GM12801 (cell line): ENCODE results near the gene MLC1.

ENCODE experiments used
- CTCF ChIP-seq: IDR thresholded peaks from one replicate; pipeline ENCODE4 v1.5.1; 2011; ENCODE audit warnings: control low read depth; ENCODE audit not compliant: insufficient read length; ENCODE audit errors: extremely low read depth

Gene MLC1

GRCh38 chr22:50101870-50102565, 16.8 kb upstream of the MLC1 start:
- TF ChIP-seq CTCF: no peak

DNA sequence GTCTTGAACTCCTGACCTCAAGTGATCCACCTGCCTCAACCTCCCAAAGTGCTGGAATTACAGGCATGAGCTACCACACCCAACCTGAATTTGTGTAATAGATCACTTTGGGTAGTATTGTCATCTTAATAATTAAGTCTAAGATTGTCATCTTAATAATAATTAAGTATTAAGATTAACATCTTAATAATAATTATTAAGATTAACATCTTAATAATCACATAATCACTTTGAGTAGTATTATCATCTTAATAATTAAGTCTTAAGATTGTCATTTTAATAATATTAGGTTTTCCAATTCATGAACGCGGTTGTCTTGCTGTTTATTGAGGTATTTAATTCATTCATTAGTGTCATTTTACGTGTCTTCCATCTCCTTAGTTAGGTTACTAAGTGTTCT, 12.8 kb upstream of the MLC1 start:
- no peak for TF ChIP-seq CTCF

DNA sequence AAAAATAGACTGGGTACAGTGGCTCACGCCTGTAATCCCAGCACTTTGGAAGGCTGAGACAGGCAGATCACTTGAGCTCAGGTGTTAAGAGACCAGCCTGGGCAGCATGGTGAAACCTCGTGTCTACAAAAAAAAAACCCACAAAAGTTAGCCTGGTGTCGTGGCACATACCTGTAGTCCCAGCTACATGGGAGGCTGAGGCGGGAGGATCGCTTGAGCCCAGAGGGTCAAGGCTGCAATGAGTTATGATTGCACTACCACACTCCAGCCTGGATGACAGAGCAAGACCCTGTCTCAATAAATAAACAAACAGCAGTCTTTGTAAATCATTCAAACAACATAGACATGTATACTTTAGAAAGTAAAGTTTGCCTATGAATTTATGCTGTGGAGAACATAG, 7.1 kb upstream of the MLC1 start:
- no peak for TF ChIP-seq CTCF

- no peak for TF ChIP-seq CTCF
These were observed 6.0 kb upstream of the MLC1 start for GRCh38 chr22:50091092-50091768.

DNA sequence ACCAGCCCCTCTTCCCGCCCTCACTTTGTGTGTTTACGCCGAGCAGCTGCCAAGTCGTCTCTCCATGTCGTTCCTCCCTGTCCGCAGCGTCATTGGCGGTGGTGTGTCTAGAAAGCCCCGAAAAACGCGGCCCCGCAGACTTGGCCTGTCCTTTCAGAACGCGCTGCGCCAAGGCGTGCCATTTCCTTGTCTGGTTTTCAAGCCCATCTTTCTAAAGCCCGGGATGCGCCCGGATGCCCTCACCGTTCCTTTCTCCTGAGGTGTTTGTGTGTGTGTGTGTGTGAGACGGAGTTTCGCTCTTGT, 5.1 kb upstream of the MLC1 start:
- no peak for TF ChIP-seq CTCF

GRCh38 chr22:50089682-50090411, 4.6 kb upstream of the MLC1 start, which contains the start of gene MOV10L1:
MOV10L1 (plus strand) TSS chr22:50090006; CDS start chr22:50090089, 83 bp downstream.
- TF ChIP-seq CTCF: no peak

DNA sequence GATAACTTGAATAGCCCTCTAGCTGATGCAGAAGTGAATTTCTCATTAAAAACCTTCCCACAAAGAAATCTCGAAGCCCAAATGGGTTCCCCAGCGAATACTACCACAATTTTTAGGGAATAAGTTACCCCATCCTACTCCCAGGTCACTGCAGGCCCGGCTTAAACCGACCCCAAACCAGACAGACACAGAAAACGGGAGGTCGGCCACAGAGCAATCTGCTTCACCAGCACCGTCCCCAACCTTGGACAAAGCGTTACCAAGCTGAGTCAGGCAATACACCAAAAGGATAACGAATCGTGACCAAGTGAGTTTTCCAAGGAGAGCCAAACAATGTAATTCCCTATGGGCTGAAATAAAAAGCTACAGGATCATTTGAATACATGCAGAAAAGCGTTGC, 4.0 kb upstream of the MLC1 start:
- TF ChIP-seq CTCF: no peak
